MG63 (cell line): Measurements from ENCODE around the gene CARD11. TPM values are rescaled to one million over a fixed set of nuclear protein-coding genes. Genes with fewer than 3 reads are reported as not detected.
"Not testable (repeated sequence)": the region's sequence is repeated elsewhere in the genome, so short reads cannot be mapped to it uniquely, and the experiment has no call there.

Experiments used
- DNase-seq: peaks from one replicate; pipeline ENCODE4 v3.0.0-alpha.2; 2020
- H3K27me3 ChIP-seq: fragments of 250-450 bp; sonication (Bioruptor Pico); 2 replicates; pipeline ENCODE4 v1.5.1; 2020; ENCODE audit warnings: mild to moderate bottlenecking, moderate library complexity
- H3K36me3 ChIP-seq: fragments of 250-450 bp; sonication (Bioruptor Pico); 2 replicates; pipeline ENCODE4 v1.5.1; 2020; ENCODE audit warnings: mild to moderate bottlenecking, moderate library complexity
- H3K4me3 ChIP-seq: fragments of 250-450 bp; sonication (Bioruptor Pico); 2 replicates; pipeline ENCODE4 v1.5.1; 2020; ENCODE audit warnings: mild to moderate bottlenecking, moderate library complexity
- H3K9me3 ChIP-seq: fragments of 250-450 bp; sonication (Bioruptor Pico); 2 replicates; pipeline ENCODE4 v1.5.1; 2020; ENCODE audit warnings: mild to moderate bottlenecking, moderate library complexity
- total RNA-seq: library from RNA; depleted of rRNA; stranded (reverse); fragments of >200 nt; shearing (Covaris generic); gene quantifications from 2 replicates; pipeline ENCODE4 v1.2.3, GENCODE V29; 2014; ENCODE audit warnings: low replicate concordance

CARD11 gene
- total RNA-seq, 1 experiment from 2014 or later: not detected

- H3K36me3 ChIP-seq: no peaks in the 10 kb centered on the region
- no peak for DNase-seq
- no peaks in the 10 kb centered on the region for H3K27me3 ChIP-seq
- no peaks in the 10 kb centered on the region for H3K9me3 ChIP-seq
- no peak overlapping the region for H3K4me3 ChIP-seq
Measured at GRCh38 chr7:2966466-2967078, 77.1 kb downstream of the CARD11 start.

GRCh38 chr7:2965745-2966270 lies 77.9 kb downstream of the CARD11 start:
- no peak overlapping the region for H3K4me3 ChIP-seq
- no peaks in the 10 kb centered on the region for H3K27me3 ChIP-seq
- no peaks in the 10 kb centered on the region for H3K9me3 ChIP-seq
- no peaks in the 10 kb centered on the region for H3K36me3 ChIP-seq
- DNase-seq: no peak

- no peak for DNase-seq
- H3K4me3 ChIP-seq: no peak overlapping the region
- no peaks in the 10 kb centered on the region for H3K36me3 ChIP-seq
- H3K9me3 ChIP-seq: no peaks in the 10 kb centered on the region
- no peaks in the 10 kb centered on the region for H3K27me3 ChIP-seq
Measured at GRCh38 chr7:2965301-2965700, 78.4 kb downstream of the CARD11 start.

- H3K27me3 ChIP-seq: no peaks in the 10 kb centered on the region
- no peaks in the 10 kb centered on the region for H3K9me3 ChIP-seq
- DNase-seq: no peak
- H3K4me3 ChIP-seq: no peak overlapping the region
- no peaks in the 10 kb centered on the region for H3K36me3 ChIP-seq
Measured at GRCh38 chr7:2964208-2964607, 79.5 kb downstream of the CARD11 start.

GRCh38 chr7:2962865-2963264 lies 80.8 kb downstream of the CARD11 start:
- H3K36me3 ChIP-seq: no peaks in the 10 kb centered on the region
- DNase-seq: no peak

GRCh38 chr7:2959828-2960599 lies 83.7 kb downstream of the CARD11 start:
- Histone ChIP-seq H3K9me3 (no peaks in the 10 kb centered on the region), H3K36me3 (no peaks in the 10 kb centered on the region), H3K27me3 (no peaks in the 10 kb centered on the region), H3K4me3 (no peak overlapping the region)
- no peak for DNase-seq

More at GRCh38 chr7:2962865-2963264, 80.8 kb downstream of the CARD11 start:
- H3K9me3 ChIP-seq: no peaks in the 10 kb centered on the region
- no peaks in the 10 kb centered on the region for H3K27me3 ChIP-seq
- H3K4me3 ChIP-seq: no peak overlapping the region

GRCh38 chr7:2959103-2959680 lies 84.5 kb downstream of the CARD11 start:
- DNase-seq: no peak

GRCh38 chr7:2958416-2959102 lies 85.1 kb downstream of the CARD11 start:
- no peak overlapping the region for H3K4me3 ChIP-seq
- DNase-seq: no peak
- H3K27me3 ChIP-seq: no peaks in the 10 kb centered on the region
- H3K9me3 ChIP-seq: no peaks in the 10 kb centered on the region
- no peaks in the 10 kb centered on the region for H3K36me3 ChIP-seq

More at GRCh38 chr7:2959103-2959680, 84.5 kb downstream of the CARD11 start:
- H3K9me3 ChIP-seq: no peaks in the 10 kb centered on the region
- H3K4me3 ChIP-seq: no peak overlapping the region
- H3K36me3 ChIP-seq: no peaks in the 10 kb centered on the region
- no peaks in the 10 kb centered on the region for H3K27me3 ChIP-seq

GRCh38 chr7:2957369-2957727 lies 86.3 kb downstream of the CARD11 start:
- not testable (repeated sequence) for H3K36me3 ChIP-seq, DNase-seq, H3K9me3 ChIP-seq, H3K27me3 ChIP-seq, H3K4me3 ChIP-seq

GRCh38 chr7:2956526-2957368 lies 86.9 kb downstream of the CARD11 start:
- H3K36me3 ChIP-seq: no peaks in the 10 kb centered on the region
- no peak overlapping the region for H3K4me3 ChIP-seq
- no peaks in the 10 kb centered on the region for H3K27me3 ChIP-seq
- no peaks in the 10 kb centered on the region for H3K9me3 ChIP-seq
- DNase-seq: peak; percentile 48

- Histone ChIP-seq H3K36me3 (no peaks in the 10 kb centered on the region), H3K4me3 (no peak overlapping the region), H3K9me3 (no peaks in the 10 kb centered on the region), H3K27me3 (no peaks in the 10 kb centered on the region)
- DNase-seq: no peak
Measured at GRCh38 chr7:2956076-2956475, 87.6 kb downstream of the CARD11 start.

GRCh38 chr7:2955269-2955668 lies 88.4 kb downstream of the CARD11 start:
- Histone ChIP-seq H3K4me3 (no peak overlapping the region), H3K27me3 (no peaks in the 10 kb centered on the region; the same call in 1 of the 2 replicates), H3K9me3 (no peaks in the 10 kb centered on the region), H3K36me3 (no peaks in the 10 kb centered on the region)
- no peak for DNase-seq

GRCh38 chr7:2954433-2954853 lies 89.2 kb downstream of the CARD11 start:
- Histone ChIP-seq H3K9me3 (no peaks in the 10 kb centered on the region), H3K36me3 (no peaks in the 10 kb centered on the region)

GRCh38 chr7:2953588-2954407 lies 89.9 kb downstream of the CARD11 start:
- Histone ChIP-seq H3K4me3 (no peak overlapping the region), H3K36me3 (no peaks in the 10 kb centered on the region), H3K9me3 (no peaks in the 10 kb centered on the region), H3K27me3 (no peaks in the 10 kb centered on the region; the same call in 1 of the 2 replicates)
- DNase-seq: no peak

More at GRCh38 chr7:2954433-2954853, 89.2 kb downstream of the CARD11 start:
- H3K27me3 ChIP-seq: no peaks in the 10 kb centered on the region; the same call in 1 of the 2 replicates
- H3K4me3 ChIP-seq: no peak overlapping the region
- DNase-seq: peak; percentile 20

- Histone ChIP-seq H3K4me3 (no peak overlapping the region), H3K9me3 (no peaks in the 10 kb centered on the region), H3K36me3 (no peaks in the 10 kb centered on the region), H3K27me3 (no peaks in the 10 kb centered on the region; the same call in 1 of the 2 replicates)
- DNase-seq: peak; percentile 15
Measured at GRCh38 chr7:2953099-2953498, 90.6 kb downstream of the CARD11 start.
